Karpas-422 (cell line): ENCODE results near the gene IGFBP7. TPM values are rescaled to one million over a fixed set of nuclear protein-coding genes. Genes with fewer than 3 reads are reported as not detected.

Source experiments
- DNase-seq: peaks from one replicate; pipeline ENCODE4 v3.0.0-alpha.2; 2015
- H2AFZ ChIP-seq: fragments of 200-600 bp; sonication (generic); 2 replicates; pipeline ENCODE4 v1.6.1; 2014; ENCODE audit warnings: antibody characterized with exemption, low read length, mixed read lengths
- H3K27ac ChIP-seq: fragments of 200-600 bp; sonication (generic); 2 replicates; pipeline ENCODE4 v1.5.1; 2014; ENCODE audit warnings: mild to moderate bottlenecking, low read length, moderate library complexity
- H3K27me3 ChIP-seq: fragments of 200-600 bp; sonication (generic); 2 replicates; pipeline ENCODE4 v1.6.1; 2014; ENCODE audit warnings: low read length, mixed read lengths
- H3K36me3 ChIP-seq: fragments of 200-600 bp; sonication (generic); 2 replicates; pipeline ENCODE4 v1.6.1; 2014; ENCODE audit warnings: low read length, mixed read lengths; ENCODE audit not compliant: insufficient read depth
- H3K4me1 ChIP-seq: fragments of 200-600 bp; sonication (generic); 2 replicates; pipeline ENCODE4 v1.6.1; 2014; ENCODE audit warnings: mild to moderate bottlenecking, low read length, mixed read lengths
- H3K4me2 ChIP-seq: fragments of 200-600 bp; sonication (generic); 2 replicates; pipeline ENCODE4 v1.6.1; 2014; ENCODE audit warnings: low read length, low read depth, mild to moderate bottlenecking; ENCODE audit not compliant: poor library complexity, severe bottlenecking
- H3K4me3 ChIP-seq: fragments of 200-600 bp; sonication (generic); 2 replicates; pipeline ENCODE4 v1.5.1; 2014; ENCODE audit warnings: mild to moderate bottlenecking, antibody characterized with exemption, low read length, mixed read lengths
- H3K79me2 ChIP-seq: fragments of 200-600 bp; sonication (generic); 2 replicates; pipeline ENCODE4 v1.6.1; 2014; ENCODE audit warnings: mild to moderate bottlenecking, low read length, mixed read lengths
- H3K9ac ChIP-seq: fragments of 200-600 bp; sonication (generic); 2 replicates; pipeline ENCODE4 v1.6.0; 2014; ENCODE audit warnings: low read length
- H3K9me2 ChIP-seq: fragments of 200-600 bp; sonication (generic), shearing (Covaris generic); replicated peaks from 2 replicates; pipeline ENCODE4 v1.6.0; 2014; ENCODE audit warnings: mild to moderate bottlenecking, low read length, moderate library complexity; ENCODE audit not compliant: insufficient read depth
- H3K9me3 ChIP-seq: fragments of 300-700, 200-600 bp; sonication (generic); 2 replicates; pipeline ENCODE4 v1.6.1; 2014; ENCODE audit warnings: low read length, mixed read lengths
- H4K20me1 ChIP-seq: fragments of 200-600 bp; sonication (generic); 2 replicates; pipeline ENCODE4 v1.6.1; 2014; ENCODE audit warnings: mild to moderate bottlenecking, antibody characterized with exemption, low read length, low read depth; ENCODE audit not compliant: insufficient read depth
- total RNA-seq: library from RNA; depleted of rRNA; stranded (reverse); fragments of >200 nt; shearing (Covaris generic); gene quantifications from 2 replicates; pipeline ENCODE4 v1.2.3, GENCODE V29; 2014; ENCODE audit warnings: low replicate concordance

Gene IGFBP7
- total RNA-seq, 1 experiment from 2014 or later, result not detected

GRCh38 chr4:57044996-57045395, 65.2 kb downstream of the IGFBP7 start:
- no peak overlapping the region for H3K9ac ChIP-seq
- H3K27me3 ChIP-seq, result no peaks in the 10 kb centered on the region
- no peak overlapping the region for H3K4me3 ChIP-seq
- no peak overlapping the region for H2AFZ ChIP-seq
- H3K4me2 ChIP-seq, result no peak overlapping the region
- H4K20me1 ChIP-seq, result no peaks in the 10 kb centered on the region
- H3K36me3 ChIP-seq, result no peaks in the 10 kb centered on the region
- H3K4me1 ChIP-seq, result no peaks in the 10 kb centered on the region
- H3K27ac ChIP-seq, result no peak overlapping the region
- H3K9me3 ChIP-seq, result no peaks in the 10 kb centered on the region
- no peaks in the 10 kb centered on the region for H3K9me2 ChIP-seq
- no peak for DNase-seq
- H3K79me2 ChIP-seq, result no peaks in the 10 kb centered on the region

DNA sequence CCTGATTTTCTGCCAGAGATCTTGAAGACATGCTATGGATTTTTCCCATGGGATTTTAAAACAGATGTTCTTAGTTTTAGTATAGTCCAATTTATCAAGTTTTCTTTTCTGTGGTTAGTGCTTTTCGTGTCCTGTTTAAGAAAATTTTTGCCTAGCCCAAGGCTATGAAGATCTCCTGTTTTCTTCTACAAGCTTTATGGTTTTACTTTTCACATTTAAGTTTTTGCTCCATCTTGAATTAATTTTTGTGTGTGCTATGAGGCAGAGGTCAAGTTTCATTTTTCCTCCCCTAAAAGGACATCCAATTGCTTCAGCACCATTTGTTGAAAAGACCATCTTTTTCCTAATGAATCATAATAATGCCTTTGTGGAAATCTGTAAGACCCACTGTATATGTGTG, 65.9 kb downstream of the IGFBP7 start:
- Histone ChIP-seq H3K4me1 (no peaks in the 10 kb centered on the region), H3K4me2 (no peak overlapping the region), H3K27me3 (no peaks in the 10 kb centered on the region)

DNA sequence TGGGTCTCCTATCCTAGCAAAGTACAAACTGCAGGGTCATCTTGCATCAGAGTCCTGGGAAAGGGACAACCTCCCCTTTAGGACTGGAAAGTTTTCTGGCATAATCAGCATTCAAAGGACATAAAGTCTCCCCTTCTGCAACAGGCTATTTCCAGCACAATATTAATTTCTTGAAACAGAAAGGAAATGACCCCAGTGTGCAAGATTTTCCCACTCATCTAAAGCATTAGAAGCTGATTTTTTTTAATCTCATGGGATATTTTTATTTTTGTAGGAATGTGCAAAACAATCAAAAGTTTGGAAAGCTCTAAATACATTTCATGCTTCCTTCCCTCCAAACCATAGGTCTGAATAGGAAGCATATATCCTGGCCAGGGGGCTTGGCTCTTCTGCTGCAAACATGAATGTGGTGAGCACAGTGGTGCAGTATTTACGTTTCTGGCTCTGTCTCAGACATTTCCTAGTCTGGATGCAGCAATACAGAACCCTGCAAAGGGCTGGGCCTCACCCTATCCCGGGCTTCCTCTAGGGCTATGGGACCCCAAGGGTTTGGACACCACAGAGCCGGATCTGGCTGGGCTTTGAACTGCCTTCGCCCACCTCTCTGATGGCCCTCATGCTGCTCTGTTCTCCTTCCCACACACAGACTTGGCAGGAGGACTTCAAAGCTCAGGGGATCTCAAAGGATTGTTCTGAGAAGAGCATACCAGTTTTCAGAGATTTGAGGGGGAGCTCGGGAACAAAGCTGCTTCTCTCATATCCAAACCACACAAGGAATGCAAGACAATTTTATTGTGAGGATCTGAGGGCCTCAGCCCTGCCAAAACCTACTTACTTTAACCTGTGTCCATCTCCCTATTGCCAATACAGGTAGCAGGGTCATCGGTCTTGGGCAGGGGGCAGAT, 66.6 kb downstream of the IGFBP7 start:
- H3K79me2 ChIP-seq, result no peaks in the 10 kb centered on the region
- H4K20me1 ChIP-seq, result no peaks in the 10 kb centered on the region
- H3K9me3 ChIP-seq, result no peaks in the 10 kb centered on the region
- H3K27me3 ChIP-seq, result no peaks in the 10 kb centered on the region
- H2AFZ ChIP-seq, result no peak overlapping the region
- no peaks in the 10 kb centered on the region for H3K9me2 ChIP-seq
- no peaks in the 10 kb centered on the region for H3K36me3 ChIP-seq
- no peak overlapping the region for H3K4me2 ChIP-seq
- no peak overlapping the region for H3K27ac ChIP-seq
- H3K4me3 ChIP-seq, result no peak overlapping the region
- no peaks in the 10 kb centered on the region for H3K4me1 ChIP-seq
- no peak overlapping the region for H3K9ac ChIP-seq
- DNase-seq, result no peak

More for the DNA sequence above, 65.9 kb downstream of the IGFBP7 start:
- no peak for DNase-seq
- Histone ChIP-seq H3K27ac (no peak overlapping the region), H3K36me3 (no peaks in the 10 kb centered on the region), H3K9ac (no peak overlapping the region), H3K9me3 (no peaks in the 10 kb centered on the region), H2AFZ (no peak overlapping the region), H4K20me1 (no peaks in the 10 kb centered on the region), H3K4me3 (no peak overlapping the region), H3K79me2 (no peaks in the 10 kb centered on the region), H3K9me2 (no peaks in the 10 kb centered on the region)

DNA sequence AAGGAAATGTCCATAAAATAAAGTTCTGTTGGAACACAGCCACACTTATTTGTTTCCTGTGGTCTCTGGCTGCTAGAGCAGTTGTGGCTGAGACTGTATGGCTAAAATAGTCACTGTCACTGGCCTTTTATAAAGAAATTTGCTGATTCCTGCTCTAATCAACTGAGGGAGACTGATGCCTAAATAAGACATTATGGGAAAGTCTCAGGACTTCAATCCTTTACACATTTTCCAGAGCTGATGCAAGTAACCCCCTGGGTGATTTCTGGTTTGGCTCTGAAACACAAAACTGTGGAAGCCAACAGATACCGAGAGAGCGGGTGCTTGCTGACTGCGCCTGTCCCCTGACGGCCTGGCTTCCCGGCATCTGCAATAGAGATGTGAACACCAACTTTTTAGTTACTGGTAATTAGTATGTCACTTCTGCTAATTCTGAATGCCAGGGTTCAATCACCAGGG, 67.4 kb downstream of the IGFBP7 start:
- Histone ChIP-seq H3K4me2 (no peak overlapping the region), H3K36me3 (no peaks in the 10 kb centered on the region), H3K9me3 (no peaks in the 10 kb centered on the region), H3K9ac (no peak overlapping the region), H3K79me2 (no peaks in the 10 kb centered on the region), H2AFZ (no peak overlapping the region), H3K4me3 (no peak overlapping the region), H3K9me2 (no peaks in the 10 kb centered on the region), H3K27ac (no peak overlapping the region), H3K4me1 (no peaks in the 10 kb centered on the region), H3K27me3 (no peaks in the 10 kb centered on the region), H4K20me1 (no peaks in the 10 kb centered on the region)
- DNase-seq, result no peak

GRCh38 chr4:57041020-57041419, 69.2 kb downstream of the IGFBP7 start:
- H3K36me3 ChIP-seq, result no peaks in the 10 kb centered on the region
- no peak overlapping the region for H3K27ac ChIP-seq
- DNase-seq, result no peak
- H3K9ac ChIP-seq, result no peak overlapping the region
- H3K27me3 ChIP-seq, result no peaks in the 10 kb centered on the region
- no peaks in the 10 kb centered on the region for H3K4me1 ChIP-seq
- H4K20me1 ChIP-seq, result no peaks in the 10 kb centered on the region
- H3K4me2 ChIP-seq, result no peak overlapping the region
- no peaks in the 10 kb centered on the region for H3K9me3 ChIP-seq
- H3K4me3 ChIP-seq, result no peak overlapping the region
- H3K79me2 ChIP-seq, result no peaks in the 10 kb centered on the region
- H2AFZ ChIP-seq, result no peak overlapping the region
- H3K9me2 ChIP-seq, result no peaks in the 10 kb centered on the region

GRCh38 chr4:57040510-57040909, 69.7 kb downstream of the IGFBP7 start:
- H3K9ac ChIP-seq, result no peak overlapping the region
- no peak overlapping the region for H3K27ac ChIP-seq
- H3K27me3 ChIP-seq, result no peaks in the 10 kb centered on the region
- no peak overlapping the region for H2AFZ ChIP-seq
- H4K20me1 ChIP-seq, result no peaks in the 10 kb centered on the region
- H3K4me2 ChIP-seq, result no peak overlapping the region
- no peak for DNase-seq
- H3K79me2 ChIP-seq, result no peaks in the 10 kb centered on the region
- H3K36me3 ChIP-seq, result no peaks in the 10 kb centered on the region
- H3K9me3 ChIP-seq, result no peaks in the 10 kb centered on the region
- H3K4me1 ChIP-seq, result no peaks in the 10 kb centered on the region
- no peaks in the 10 kb centered on the region for H3K9me2 ChIP-seq
- H3K4me3 ChIP-seq, result no peak overlapping the region

DNA sequence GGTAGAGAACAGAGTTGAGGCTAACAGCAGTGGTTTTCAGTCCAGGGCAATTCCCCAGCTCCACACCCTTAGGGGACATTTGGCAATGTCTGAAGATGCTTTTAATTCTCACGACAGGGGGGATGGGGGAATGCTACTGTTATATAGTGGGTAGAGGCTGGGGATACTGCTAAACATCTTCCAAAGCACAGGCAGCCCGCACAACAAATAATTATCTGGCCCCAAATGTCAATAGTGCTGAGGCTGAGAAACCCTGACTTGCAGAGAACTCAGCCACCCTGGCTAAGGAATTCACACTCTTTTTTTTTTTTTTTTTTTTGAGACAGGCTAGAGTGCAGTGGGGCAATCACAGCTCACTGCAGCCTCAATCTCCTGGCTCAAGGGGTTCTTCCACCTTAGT, 70.8 kb downstream of the IGFBP7 start:
- Histone ChIP-seq H3K36me3 (no peaks in the 10 kb centered on the region), H3K27ac (no peak overlapping the region), H3K27me3 (no peaks in the 10 kb centered on the region), H3K79me2 (no peaks in the 10 kb centered on the region), H4K20me1 (no peaks in the 10 kb centered on the region), H3K9ac (no peak overlapping the region), H3K9me3 (no peaks in the 10 kb centered on the region), H3K9me2 (no peaks in the 10 kb centered on the region), H3K4me3 (no peak overlapping the region), H3K4me2 (no peak overlapping the region), H2AFZ (no peak overlapping the region), H3K4me1 (no peaks in the 10 kb centered on the region)
- no peak for DNase-seq

GRCh38 chr4:57037982-57038604, 72.1 kb downstream of the IGFBP7 start:
- no peak overlapping the region for H2AFZ ChIP-seq

More at GRCh38 chr4:57037982-57038604, 72.1 kb downstream of the IGFBP7 start:
- Histone ChIP-seq H3K4me3 (no peak overlapping the region), H3K79me2 (no peaks in the 10 kb centered on the region), H3K4me2 (no peak overlapping the region), H3K9ac (no peak overlapping the region), H3K9me3 (no peaks in the 10 kb centered on the region), H3K9me2 (no peaks in the 10 kb centered on the region), H3K4me1 (no peaks in the 10 kb centered on the region), H3K27ac (no peak overlapping the region), H3K27me3 (no peaks in the 10 kb centered on the region), H4K20me1 (no peaks in the 10 kb centered on the region), H3K36me3 (no peaks in the 10 kb centered on the region)
- peak; percentile 75 for DNase-seq
